Chondrocyte (in vitro differentiated cells): ENCODE data around the gene SH2D6. TPM values are rescaled to one million over a fixed set of nuclear protein-coding genes. Genes with fewer than 3 reads are reported as not detected.
A peak's percentile ranks its signal among the peaks of the same experiment; 100 is the strongest.

ENCODE experiments used
- DNase-seq: peaks from one replicate; pipeline ENCODE4 v3.0.0; 2021; ENCODE audit warnings: mixed read lengths, low spot score
- H3K27ac Mint-ChIP-seq: one replicate; pipeline ENCODE4 v1.8.0; 2021; ENCODE audit warnings: mild to moderate bottlenecking, moderate library complexity, mixed read lengths; ENCODE audit not compliant: unreplicated experiment
- H3K27me3 Mint-ChIP-seq: 2 replicates; pipeline ENCODE4 v1.8.0; 2021; ENCODE audit warnings: low read depth, mixed read lengths
- H3K36me3 Mint-ChIP-seq: 2 replicates; pipeline ENCODE4 v1.8.0; 2021; ENCODE audit warnings: low read depth, mixed read lengths
- H3K4me1 Mint-ChIP-seq: 2 replicates; pipeline ENCODE4 v1.8.0; 2021; ENCODE audit warnings: low read depth, mild to moderate bottlenecking, mixed read lengths
- H3K4me3 Mint-ChIP-seq: one replicate; pipeline ENCODE4 v1.8.0; 2021; ENCODE audit warnings: mild to moderate bottlenecking, moderate library complexity, mixed read lengths; ENCODE audit not compliant: unreplicated experiment
- H3K9me3 Mint-ChIP-seq: 2 replicates; pipeline ENCODE4 v1.8.0; 2021; ENCODE audit warnings: low read depth, mixed read lengths
- long read RNA-seq: library from polyadenylated mRNA; stranded (forward); transcript quantifications from one replicate; pipeline ENCODE4 v2.0.0, GENCODE V29; 2021
- total RNA-seq: library from RNA; stranded (reverse); gene quantifications from 3 replicates; pipeline ENCODE4 v1.2.1, GENCODE V29; 2021
- TF ChIP-seq, protein P1 (sequence below): fragments of 200-600 bp; sonication (generic); IDR thresholded peaks from 2 replicates; pipeline ENCODE4 v1.5.0; 2021; ENCODE audit warnings: antibody characterized with exemption, mild to moderate bottlenecking, moderate library complexity

SH2D6 gene
- 0.47 TPM in 1 of 3 replicates, not detected in the others for total RNA-seq
- long read RNA-seq, result 0 reads

DNA sequence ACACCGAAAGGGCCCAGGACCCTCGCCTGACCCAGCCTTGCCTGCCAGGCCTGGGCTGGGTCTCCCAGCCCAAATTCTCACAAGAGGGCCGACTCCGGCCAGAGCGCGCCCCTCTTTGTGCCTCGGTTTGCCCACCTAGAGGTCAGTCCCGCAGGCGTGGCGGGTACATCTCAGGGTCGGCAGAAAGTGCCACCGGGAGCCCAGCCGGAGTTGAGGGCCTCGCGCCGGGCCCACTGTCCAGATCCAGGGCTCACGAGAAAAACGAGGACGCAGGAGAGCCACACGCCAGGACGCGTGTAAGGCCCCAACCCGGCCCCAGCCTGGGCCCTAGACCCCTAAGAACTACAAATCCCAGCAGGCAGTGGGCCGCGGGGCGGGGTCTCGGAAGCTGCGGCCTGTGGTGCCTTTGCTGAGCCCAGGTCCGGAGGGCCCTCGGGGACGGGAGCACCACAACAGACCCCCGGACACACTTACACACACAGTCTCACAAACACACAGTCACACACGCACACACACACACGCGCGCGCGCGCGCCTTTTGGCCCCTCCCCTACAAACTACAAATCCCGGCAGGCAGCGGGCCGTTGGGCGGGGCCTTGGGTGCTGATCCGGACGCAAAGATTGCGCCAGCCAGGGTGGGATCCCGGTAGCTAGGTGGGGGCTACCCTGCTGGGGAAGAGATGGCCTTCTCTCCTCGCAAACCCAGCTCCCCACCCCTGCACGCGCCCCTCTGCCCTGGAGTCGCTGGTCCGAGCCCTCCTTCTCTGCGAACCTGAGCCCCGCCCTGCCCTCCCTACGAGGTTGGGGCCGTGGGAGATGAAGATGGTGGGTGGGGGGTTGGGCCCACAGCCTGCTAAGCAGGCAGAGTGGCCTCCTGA is at the start of gene SH2D6:
TSS of gene SH2D6 (plus strand) at position 583 of the 877 bp plus-strand sequence. CDS start 10,752 bp downstream, outside the sequence.
- Mint-ChIP-seq H3K27ac (peak within 1 kb of the TSS; percentile 95), H3K4me1 (peaks cover 37% of the 10 kb centered on the region), H3K9me3 (no peaks in the 10 kb centered on the region), H3K27me3 (no peaks in the 10 kb centered on the region), H3K36me3 (no peaks in the 10 kb centered on the region), H3K4me3 (peak within 1 kb of the TSS; percentile 85)
- TF ChIP-seq, protein P1, sequence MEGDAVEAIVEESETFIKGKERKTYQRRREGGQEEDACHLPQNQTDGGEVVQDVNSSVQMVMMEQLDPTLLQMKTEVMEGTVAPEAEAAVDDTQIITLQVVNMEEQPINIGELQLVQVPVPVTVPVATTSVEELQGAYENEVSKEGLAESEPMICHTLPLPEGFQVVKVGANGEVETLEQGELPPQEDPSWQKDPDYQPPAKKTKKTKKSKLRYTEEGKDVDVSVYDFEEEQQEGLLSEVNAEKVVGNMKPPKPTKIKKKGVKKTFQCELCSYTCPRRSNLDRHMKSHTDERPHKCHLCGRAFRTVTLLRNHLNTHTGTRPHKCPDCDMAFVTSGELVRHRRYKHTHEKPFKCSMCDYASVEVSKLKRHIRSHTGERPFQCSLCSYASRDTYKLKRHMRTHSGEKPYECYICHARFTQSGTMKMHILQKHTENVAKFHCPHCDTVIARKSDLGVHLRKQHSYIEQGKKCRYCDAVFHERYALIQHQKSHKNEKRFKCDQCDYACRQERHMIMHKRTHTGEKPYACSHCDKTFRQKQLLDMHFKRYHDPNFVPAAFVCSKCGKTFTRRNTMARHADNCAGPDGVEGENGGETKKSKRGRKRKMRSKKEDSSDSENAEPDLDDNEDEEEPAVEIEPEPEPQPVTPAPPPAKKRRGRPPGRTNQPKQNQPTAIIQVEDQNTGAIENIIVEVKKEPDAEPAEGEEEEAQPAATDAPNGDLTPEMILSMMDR, result no peak
- DNase-seq, result no peak

DNA sequence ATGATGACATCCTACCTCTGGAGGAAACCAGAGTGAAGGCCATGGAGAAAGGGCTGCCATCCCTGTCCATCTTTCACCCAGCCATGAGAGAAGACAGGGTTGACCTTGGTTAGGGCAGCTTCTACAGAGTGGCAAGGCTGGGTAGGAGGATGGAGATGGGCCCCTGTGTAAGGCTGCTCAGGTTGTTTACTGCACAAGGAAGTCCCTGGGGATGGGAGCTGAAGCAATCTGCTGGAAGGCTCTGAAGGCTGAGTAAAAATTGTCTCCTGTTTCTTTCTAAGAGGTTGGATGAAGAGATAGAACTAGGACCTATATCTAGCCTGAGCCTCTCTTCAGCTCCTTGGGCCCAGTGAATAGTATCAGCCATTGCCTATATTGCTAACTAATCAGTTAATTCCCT is 49.6 kb upstream of the SH2D6 start:
- Mint-ChIP-seq H3K4me1 (no peaks in the 10 kb centered on the region), H3K27me3 (no peaks in the 10 kb centered on the region)

DNA sequence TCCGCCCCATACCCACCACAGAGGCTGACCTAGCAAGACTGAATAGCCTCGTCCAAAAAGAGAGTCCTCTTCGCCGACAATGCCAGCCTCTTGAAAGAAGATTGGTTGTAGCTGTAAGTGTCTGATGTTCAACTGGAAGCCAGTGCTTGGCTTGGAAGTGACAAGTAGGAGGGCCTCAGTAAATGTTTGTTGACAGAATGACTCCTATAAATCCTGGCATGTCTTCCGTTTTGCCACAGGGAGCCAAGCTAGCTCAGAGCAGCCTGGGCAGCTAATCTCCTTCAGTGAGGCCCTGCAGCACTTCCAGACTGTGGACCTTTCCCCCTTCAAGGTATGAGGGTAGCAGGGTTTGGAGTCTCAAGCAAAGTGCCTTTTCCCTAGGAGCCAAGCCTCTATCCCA is 49.0 kb upstream of the SH2D6 start:
- TF ChIP-seq, protein P1, result no peak
- H3K36me3 Mint-ChIP-seq, result peaks cover 12% of the 10 kb centered on the region
- no peak overlapping the region for H3K27ac Mint-ChIP-seq
- DNase-seq, result no peak
- H3K9me3 Mint-ChIP-seq, result peaks cover 4% of the 10 kb centered on the region
- no peaks in the 10 kb centered on the region for H3K27me3 Mint-ChIP-seq
- H3K4me3 Mint-ChIP-seq, result no peak overlapping the region
- H3K4me1 Mint-ChIP-seq, result no peaks in the 10 kb centered on the region

More for the DNA sequence above, 49.6 kb upstream of the SH2D6 start:
- TF ChIP-seq, protein P1, result no peak
- no peak for DNase-seq
- H3K27ac Mint-ChIP-seq, result no peak overlapping the region
- peaks cover 10% of the 10 kb centered on the region for H3K36me3 Mint-ChIP-seq
- H3K9me3 Mint-ChIP-seq, result peaks cover 2% of the 10 kb centered on the region
- H3K4me3 Mint-ChIP-seq, result no peak overlapping the region

GRCh38 chr2:85371045-85371444 is 47.5 kb upstream of the SH2D6 start:
- Mint-ChIP-seq H3K4me3 (no peak overlapping the region), H3K27me3 (no peaks in the 10 kb centered on the region), H3K9me3 (peaks cover 4% of the 10 kb centered on the region), H3K36me3 (peaks cover 17% of the 10 kb centered on the region), H3K27ac (no peak overlapping the region), H3K4me1 (no peaks in the 10 kb centered on the region)
- TF ChIP-seq, protein P1, result no peak
- no peak for DNase-seq

GRCh38 chr2:85376291-85377065 is 42.0 kb upstream of the SH2D6 start:
- peaks cover 8% of the 10 kb centered on the region for H3K9me3 Mint-ChIP-seq
- no peaks in the 10 kb centered on the region for H3K4me1 Mint-ChIP-seq
- DNase-seq, result no peak
- TF ChIP-seq, protein P1, result no peak
- peaks cover 37% of the 10 kb centered on the region for H3K36me3 Mint-ChIP-seq
- H3K27me3 Mint-ChIP-seq, result no peaks in the 10 kb centered on the region
- H3K27ac Mint-ChIP-seq, result no peak overlapping the region
- H3K4me3 Mint-ChIP-seq, result no peak overlapping the region
